ENCODE measurements around the gene ZNF497.
A peak's percentile ranks its signal among the peaks of the same experiment; 100 is the strongest.
"Not testable (repeated sequence)": the region's sequence is repeated elsewhere in the genome, so short reads cannot be mapped to it uniquely, and the experiment has no call there.

The ZNF497 gene

GRCh38 chr19:58348080-58348479, 14.5 kb downstream of the ZNF497 start:
- ATAC-seq = peak; percentile 1
- not testable (repeated sequence) for H3K9me3 Mint-ChIP-seq; DNase-seq (ENCODE audit: low spot score in 2 of 2)
- peak overlapping the region; percentile 88 for H3K4me3 Mint-ChIP-seq
- peak overlapping the region; percentile 73 for H3K27ac Mint-ChIP-seq
- H3K4me1 Mint-ChIP-seq = peaks cover 39% of the 10 kb centered on the region
- peaks cover 19% of the 10 kb centered on the region for H3K36me3 Mint-ChIP-seq

GRCh38 chr19:58346961-58347929, 15.3 kb downstream of the ZNF497 start:
- Mint-ChIP-seq H3K9me3 (no peaks in the 10 kb centered on the region), H3K4me1 (peaks cover 36% of the 10 kb centered on the region), H3K4me3 (peak overlapping the region; percentile 88), H3K27ac (peak overlapping the region; percentile 73), H3K36me3 (peaks cover 19% of the 10 kb centered on the region)
- peak; percentile 64 to 85 for DNase-seq (ENCODE audit: low spot score in 2 of 2)
- peak; percentile 93 for ATAC-seq

- peak overlapping the region; percentile 88 for H3K4me3 Mint-ChIP-seq
- H3K36me3 Mint-ChIP-seq = peaks cover 14% of the 10 kb centered on the region
- H3K27ac Mint-ChIP-seq = peak overlapping the region; percentile 73
- H3K4me1 Mint-ChIP-seq = peaks cover 41% of the 10 kb centered on the region
- DNase-seq (ENCODE audit: low spot score in 2 of 2) = no peak
- no peaks in the 10 kb centered on the region for H3K9me3 Mint-ChIP-seq
- ATAC-seq = no peak
Observed at GRCh38 chr19:58345558-58345957, 17.0 kb downstream of the ZNF497 start.

- H3K4me3 Mint-ChIP-seq = no peak overlapping the region
- H3K27ac Mint-ChIP-seq = no peak overlapping the region
- peaks cover 31% of the 10 kb centered on the region for H3K36me3 Mint-ChIP-seq
- no peaks in the 10 kb centered on the region for H3K9me3 Mint-ChIP-seq
- DNase-seq (ENCODE audit: low spot score in 2 of 2) = no peak
- no peak for ATAC-seq
- peaks cover 17% of the 10 kb centered on the region for H3K4me1 Mint-ChIP-seq
Observed at GRCh38 chr19:58338825-58339558, 23.6 kb downstream of the ZNF497 start.

- Mint-ChIP-seq H3K36me3 (peaks cover 31% of the 10 kb centered on the region), H3K4me1 (peaks cover 17% of the 10 kb centered on the region), H3K9me3 (no peaks in the 10 kb centered on the region), H3K27ac (no peak overlapping the region), H3K4me3 (no peak overlapping the region)
- DNase-seq (ENCODE audit: low spot score in 2 of 2) = no peak
- ATAC-seq = no peak
Observed at GRCh38 chr19:58338336-58338735, 24.2 kb downstream of the ZNF497 start.

GRCh38 chr19:58336820-58337219, 25.7 kb downstream of the ZNF497 start:
- no peak overlapping the region for H3K4me3 Mint-ChIP-seq
- peaks cover 31% of the 10 kb centered on the region for H3K36me3 Mint-ChIP-seq
- no peaks in the 10 kb centered on the region for H3K9me3 Mint-ChIP-seq
- H3K27ac Mint-ChIP-seq = no peak overlapping the region
- peaks cover 15% of the 10 kb centered on the region for H3K4me1 Mint-ChIP-seq
- DNase-seq (ENCODE audit: low spot score in 2 of 2) (no peak), ATAC-seq (no peak)

GRCh38 chr19:58336216-58336615, 26.3 kb downstream of the ZNF497 start:
- Mint-ChIP-seq H3K36me3 (peaks cover 31% of the 10 kb centered on the region), H3K9me3 (no peaks in the 10 kb centered on the region), H3K4me3 (no peak overlapping the region), H3K27ac (peak overlapping the region; percentile 3), H3K4me1 (peaks cover 9% of the 10 kb centered on the region)
- DNase-seq (ENCODE audit: low spot score in 2 of 2) (no peak), ATAC-seq (no peak)

- DNase-seq (ENCODE audit: low spot score in 2 of 2) (no peak), ATAC-seq (no peak)
- peak overlapping the region; percentile 3 for H3K27ac Mint-ChIP-seq
- H3K36me3 Mint-ChIP-seq = peaks cover 27% of the 10 kb centered on the region
- peaks cover 5% of the 10 kb centered on the region for H3K4me1 Mint-ChIP-seq
- no peaks in the 10 kb centered on the region for H3K9me3 Mint-ChIP-seq
- H3K4me3 Mint-ChIP-seq = no peak overlapping the region
Observed at GRCh38 chr19:58335630-58336029, 26.9 kb downstream of the ZNF497 start.

GRCh38 chr19:58334691-58335249, 27.8 kb downstream of the ZNF497 start:
- H3K27ac Mint-ChIP-seq = no peak overlapping the region
- H3K4me1 Mint-ChIP-seq = peaks cover 5% of the 10 kb centered on the region
- DNase-seq (ENCODE audit: low spot score in 2 of 2) (no peak), ATAC-seq (no peak)
- peaks cover 24% of the 10 kb centered on the region for H3K36me3 Mint-ChIP-seq
- no peaks in the 10 kb centered on the region for H3K9me3 Mint-ChIP-seq
- H3K4me3 Mint-ChIP-seq = no peak overlapping the region

- peaks cover 11% of the 10 kb centered on the region for H3K36me3 Mint-ChIP-seq
- ATAC-seq (no peak), DNase-seq (ENCODE audit: low spot score in 2 of 2) (no peak)
- no peak overlapping the region for H3K27ac Mint-ChIP-seq
- no peak overlapping the region for H3K4me3 Mint-ChIP-seq
- peaks cover 5% of the 10 kb centered on the region for H3K4me1 Mint-ChIP-seq
- no peaks in the 10 kb centered on the region for H3K9me3 Mint-ChIP-seq
Observed at GRCh38 chr19:58332697-58333096, 29.9 kb downstream of the ZNF497 start.

GRCh38 chr19:58330458-58330857, 32.1 kb downstream of the ZNF497 start:
- no peaks in the 10 kb centered on the region for H3K9me3 Mint-ChIP-seq
- peaks cover 5% of the 10 kb centered on the region for H3K4me1 Mint-ChIP-seq
- no peak overlapping the region for H3K27ac Mint-ChIP-seq
- H3K4me3 Mint-ChIP-seq = no peak overlapping the region
- ATAC-seq (no peak), DNase-seq (ENCODE audit: low spot score in 2 of 2) (no peak)
- H3K36me3 Mint-ChIP-seq = peaks cover 6% of the 10 kb centered on the region

- DNase-seq (ENCODE audit: low spot score in 2 of 2) = no peak
- Mint-ChIP-seq H3K4me3 (no peak overlapping the region), H3K9me3 (no peaks in the 10 kb centered on the region), H3K36me3 (no peaks in the 10 kb centered on the region), H3K4me1 (no peaks in the 10 kb centered on the region), H3K27ac (no peak overlapping the region)
- ATAC-seq = no peak
Observed at GRCh38 chr19:58328999-58329398, 33.6 kb downstream of the ZNF497 start.

GRCh38 chr19:58326914-58327726, 35.4 kb downstream of the ZNF497 start, which contains the start of gene ZSCAN22:
ZSCAN22 (plus strand) TSS chr19:58326994; CDS start chr19:58334803, 7,809 bp downstream.
- ATAC-seq = peak; percentile 89
- Mint-ChIP-seq H3K4me1 (no peaks in the 10 kb centered on the region), H3K4me3 (no peak within 1 kb of the TSS), H3K9me3 (no peaks in the 10 kb centered on the region), H3K36me3 (no peaks in the 10 kb centered on the region), H3K27ac (no peak within 1 kb of the TSS)
- peak; percentile 82 to 95 for DNase-seq (ENCODE audit: low spot score in 2 of 2)

GRCh38 chr19:58326501-58326913, 36.0 kb downstream of the ZNF497 start:
- H3K9me3 Mint-ChIP-seq = no peaks in the 10 kb centered on the region
- ATAC-seq (peak; percentile 55), DNase-seq (ENCODE audit: low spot score in 2 of 2) (no peak)
- no peaks in the 10 kb centered on the region for H3K36me3 Mint-ChIP-seq
- H3K4me3 Mint-ChIP-seq = no peak overlapping the region
- no peaks in the 10 kb centered on the region for H3K4me1 Mint-ChIP-seq
- no peak overlapping the region for H3K27ac Mint-ChIP-seq

Data from stimulated activated effector memory CD8-positive, alpha-beta T cell treated with anti-CD3 and anti-CD28 coated beads, Interleukin-12 subunit alpha, Interleukin-12 subunit beta, amount 100 ng/mL, for 72 hours (primary cell).